ENCODE measurements around the gene SPSB1. TPM values are rescaled to one million over a fixed set of nuclear protein-coding genes. Genes with fewer than 3 reads are reported as not detected.

Gene SPSB1
- total RNA-seq, 1 donor from 2014 or later: 9.2 TPM

GRCh38 chr1:9397047-9397446, 104.4 kb downstream of the SPSB1 start:
- DNase-seq: no peak

DNA sequence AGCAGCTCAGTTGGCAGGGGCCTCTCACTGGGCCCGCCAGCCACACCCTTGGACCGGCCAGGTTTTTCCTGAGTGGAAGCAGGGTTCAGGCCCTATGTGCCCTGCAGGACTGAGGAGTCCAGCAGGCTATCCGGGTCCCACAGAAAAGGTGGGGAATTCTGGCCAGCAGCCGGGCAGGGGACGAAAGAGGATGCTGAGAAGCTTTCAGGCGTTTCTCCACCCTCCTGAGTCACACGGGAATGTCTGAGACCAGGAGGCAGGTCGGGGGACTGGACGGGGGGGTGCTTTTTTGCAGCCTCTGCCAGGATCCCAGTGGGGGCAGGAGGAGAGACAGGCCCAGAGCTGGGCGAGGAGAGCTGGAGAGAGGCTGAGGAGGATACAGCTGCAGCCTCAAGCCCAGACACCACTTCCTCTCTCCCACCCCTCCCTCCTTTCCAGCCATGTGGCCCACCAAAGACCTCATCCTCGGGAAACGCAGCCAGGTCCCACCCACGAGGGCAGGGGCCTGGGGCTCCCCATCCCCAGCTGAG, 105.4 kb downstream of the SPSB1 start:
- no peak for DNase-seq

DNA sequence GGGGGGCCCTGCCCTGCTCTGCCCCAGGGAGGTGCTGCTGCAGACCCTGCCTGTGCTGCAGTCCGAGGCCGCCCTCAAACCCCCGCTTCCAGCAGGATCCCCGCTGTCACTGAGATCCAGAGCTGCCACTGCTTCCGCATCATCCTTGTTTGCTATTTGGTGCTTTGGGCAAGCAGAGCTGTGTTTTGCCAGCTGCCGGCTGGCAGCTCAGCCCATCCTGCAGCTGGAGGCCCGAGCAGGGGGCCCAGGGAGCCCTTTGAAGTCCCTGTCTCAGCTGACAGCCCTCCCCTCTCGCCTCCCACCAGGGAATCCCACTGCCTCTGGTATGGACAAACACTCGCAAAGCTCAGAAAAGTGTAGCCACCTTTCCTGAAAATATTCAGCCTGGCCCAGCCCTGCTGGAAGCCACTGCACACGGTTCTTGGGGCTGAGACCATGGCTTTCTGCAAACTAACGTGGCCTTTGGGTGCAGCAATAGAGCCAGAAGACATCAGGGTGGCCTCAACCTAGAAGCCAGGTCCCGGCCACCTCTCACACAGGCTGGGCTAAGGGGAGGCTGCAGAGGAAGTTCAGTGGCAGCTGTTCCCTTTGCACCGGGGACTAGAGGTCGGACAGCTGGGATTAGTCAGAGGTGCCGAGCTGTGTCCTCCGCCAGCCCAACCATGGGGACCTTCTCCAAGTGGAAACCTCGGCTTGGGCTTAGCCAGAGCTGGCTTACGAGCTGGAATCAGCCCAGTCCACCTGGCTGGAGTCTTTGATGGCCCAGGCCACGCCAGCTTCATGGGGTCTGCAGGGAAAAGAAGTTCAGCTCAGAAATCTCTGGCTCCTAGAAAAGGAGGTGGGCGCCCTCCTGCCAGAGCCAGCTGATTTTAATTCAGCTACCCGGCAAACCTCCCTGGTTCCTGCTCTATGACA, 107.1 kb downstream of the SPSB1 start:
- DNase-seq: no peak

GRCh38 chr1:9400425-9401079, 107.9 kb downstream of the SPSB1 start:
- DNase-seq: no peak

DNA sequence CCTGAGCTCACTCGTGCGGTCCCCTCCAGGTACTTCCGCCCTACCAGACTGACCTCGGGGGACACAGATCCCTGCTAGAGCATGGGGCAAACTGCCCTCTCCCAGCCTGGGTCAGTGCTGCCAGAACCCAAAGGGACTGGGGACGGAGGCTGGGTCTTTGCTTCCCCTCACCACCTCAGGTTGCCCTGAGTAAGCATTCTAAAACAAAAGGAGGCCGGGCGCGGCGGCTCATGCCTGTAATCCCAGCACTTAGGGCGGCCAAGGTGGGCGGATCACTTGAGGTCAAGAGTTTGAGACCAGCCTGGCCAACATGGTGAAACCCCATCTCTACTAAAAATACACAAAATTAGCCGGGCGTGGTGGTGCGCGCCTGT, 108.4 kb downstream of the SPSB1 start:
- no peak for DNase-seq

DNA sequence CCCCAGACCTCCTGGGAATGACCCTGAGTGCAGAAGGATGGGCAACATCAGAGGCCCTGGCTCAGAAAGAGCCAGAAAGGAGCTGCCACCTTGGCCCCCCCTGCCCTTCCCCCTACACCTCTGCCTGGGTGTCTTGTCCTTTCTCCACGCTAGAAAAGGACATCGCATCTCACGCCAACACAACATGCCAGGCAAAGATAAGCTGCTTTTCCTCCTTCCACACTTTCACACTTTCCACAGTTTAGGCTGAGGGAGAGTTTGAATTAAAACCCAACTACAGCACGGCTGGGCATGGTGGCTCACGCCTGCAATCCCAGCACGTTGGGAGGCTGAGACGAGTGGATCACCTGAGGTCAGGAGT, 109.5 kb downstream of the SPSB1 start:
- DNase-seq: no peak

DNA sequence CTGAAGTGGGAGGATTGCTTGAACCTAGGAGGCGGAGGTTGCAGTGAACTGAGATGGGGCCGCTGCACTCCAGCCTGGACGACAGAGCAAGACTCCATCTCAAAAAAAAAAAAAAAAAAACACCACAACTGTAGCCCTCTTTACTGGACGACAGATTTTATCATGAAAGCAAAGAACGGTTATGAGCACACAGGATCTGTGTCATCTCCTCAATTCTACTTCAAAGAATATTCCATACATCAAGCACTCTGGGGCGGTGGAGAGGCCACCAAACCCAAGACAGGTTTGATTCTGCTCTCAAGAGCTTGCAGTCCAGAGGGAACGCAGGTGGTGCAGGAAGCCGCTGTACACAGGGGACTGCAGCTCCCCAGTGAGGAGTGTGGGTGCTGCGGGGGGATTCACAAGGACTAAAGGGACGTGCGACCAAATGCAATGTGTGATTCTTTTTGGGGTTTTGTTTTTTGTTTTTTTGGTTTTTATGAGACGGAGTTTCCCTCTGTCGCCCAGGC, 110.1 kb downstream of the SPSB1 start:
- no peak for DNase-seq

- DNase-seq: no peak
Measured at GRCh38 chr1:9404117-9404914, 111.6 kb downstream of the SPSB1 start.

- no peak for DNase-seq
Measured at GRCh38 chr1:9406111-9406510, 113.4 kb downstream of the SPSB1 start.

- DNase-seq: peak; percentile 68
Measured at GRCh38 chr1:9410737-9411297, 118.1 kb downstream of the SPSB1 start.

DNA sequence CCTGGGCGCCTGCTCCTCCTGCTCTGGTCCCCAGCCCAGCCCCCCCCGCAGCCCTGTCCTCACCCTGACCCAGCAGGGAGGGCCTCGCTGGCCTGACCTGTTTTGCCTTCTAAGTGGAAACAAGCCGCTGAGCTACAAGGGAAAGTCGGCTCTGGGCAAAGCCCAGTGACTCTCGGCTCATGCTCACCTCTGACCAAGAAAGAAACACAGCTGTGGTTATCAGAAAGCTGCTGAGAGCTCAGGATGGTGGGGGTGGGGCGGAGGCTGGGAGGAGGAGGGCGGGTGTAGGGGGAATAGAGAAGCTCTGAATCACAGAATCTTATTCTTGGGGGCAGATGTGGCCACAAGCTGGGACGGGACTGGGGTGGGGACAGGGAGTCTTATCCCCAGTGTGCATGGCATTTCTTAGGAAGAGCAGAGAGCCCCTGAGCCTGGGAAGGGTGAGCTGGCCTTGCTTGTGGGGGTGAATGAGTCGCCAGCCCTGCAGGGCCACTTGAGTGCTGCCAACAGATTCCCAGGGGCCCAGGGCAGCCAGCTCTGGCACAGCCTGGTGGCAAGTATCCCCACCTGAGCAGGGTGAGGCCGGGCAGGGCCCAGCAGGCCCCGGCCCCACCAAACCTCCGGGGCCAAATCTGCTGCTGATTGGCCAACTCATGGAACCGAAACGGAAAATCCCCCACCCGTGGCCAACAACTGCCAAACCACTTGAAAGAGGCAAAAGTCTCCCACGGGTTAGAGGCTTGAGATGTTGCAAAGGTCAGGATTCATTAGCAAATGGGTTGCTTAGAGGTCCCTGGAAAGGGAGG, 120.6 kb downstream of the SPSB1 start:
- DNase-seq: peak; percentile 79

GRCh38 chr1:9413877-9414213, 121.2 kb downstream of the SPSB1 start:
- DNase-seq: peak; percentile 58

DNA sequence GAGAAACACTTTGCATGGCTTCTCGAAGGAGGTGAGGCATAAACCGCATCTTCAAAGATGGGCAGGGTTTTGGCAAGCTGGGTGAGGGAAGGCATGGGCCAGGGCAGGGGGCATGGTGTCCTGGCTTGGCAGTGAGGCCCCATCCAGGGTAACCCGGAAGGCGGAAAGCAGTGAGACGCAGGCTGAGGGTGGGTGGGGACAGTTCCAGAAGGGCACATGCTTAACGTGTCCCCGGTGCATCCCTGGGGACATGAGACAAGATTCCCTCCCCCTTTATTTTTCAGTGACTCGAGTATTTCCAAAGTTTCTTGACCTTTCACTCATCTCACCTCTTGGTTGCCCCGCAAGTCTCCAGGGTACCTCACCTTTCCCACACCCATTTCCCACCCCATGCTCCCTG, 123.8 kb downstream of the SPSB1 start:
- no peak for DNase-seq

- no peak for DNase-seq
Measured at GRCh38 chr1:9416918-9417500, 124.3 kb downstream of the SPSB1 start.

DNA sequence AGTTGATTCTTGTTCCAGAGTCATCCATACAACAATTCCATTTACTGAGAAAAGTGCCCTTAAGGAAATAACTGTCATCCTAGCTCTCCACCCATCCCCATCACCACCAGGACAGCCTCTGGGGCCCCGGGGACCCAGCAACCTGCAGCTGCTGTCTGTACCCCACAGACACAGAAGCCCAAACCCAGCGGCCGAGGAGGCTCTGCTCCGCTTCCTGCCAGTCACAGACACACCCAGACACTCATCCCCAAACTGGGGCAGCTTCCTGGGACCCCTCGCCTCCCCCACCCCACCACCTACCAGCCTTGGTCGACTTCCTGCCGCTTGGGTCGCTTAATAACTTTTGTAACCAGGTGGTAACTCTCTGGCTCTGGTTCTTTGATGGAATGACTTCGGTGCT, 125.0 kb downstream of the SPSB1 start:
- DNase-seq: no peak

DNA sequence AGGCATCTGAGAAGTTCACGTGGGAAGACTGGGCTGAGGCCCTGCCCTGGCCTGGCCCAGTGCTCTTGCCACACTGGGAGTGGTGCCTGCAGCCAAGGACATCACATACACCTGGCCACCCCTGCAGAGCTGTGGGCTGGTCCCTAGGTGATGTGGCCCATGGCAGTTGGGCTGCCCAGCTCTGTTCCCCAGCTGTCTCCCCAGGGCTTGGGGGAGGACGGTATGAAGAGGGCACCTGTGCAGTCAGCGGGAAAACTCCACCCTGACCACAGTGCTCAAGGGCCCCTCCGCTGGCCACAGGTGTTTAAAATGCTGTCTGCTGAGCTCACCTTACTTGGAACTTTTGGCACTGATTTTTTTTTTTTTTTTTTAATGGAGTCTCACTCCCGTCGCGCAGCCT, 126.2 kb downstream of the SPSB1 start:
- no peak for DNase-seq

Other genes starting within 250 kb of the SPSB1 start
- 9.1 TPM for gene SLC2A5, start 223.3 kb upstream of the SPSB1 start, total RNA-seq
- 31.4 TPM for gene GPR157, start 163.8 kb upstream of the SPSB1 start, total RNA-seq
- gene H6PD, start 58.1 kb upstream of the SPSB1 start, total RNA-seq: 32.6 TPM
- gene SLC25A33, start 246.6 kb downstream of the SPSB1 start, total RNA-seq: 4.5 TPM